GM18951 (cell line): Measurements from ENCODE around the gene BDKRB2.

Experiments
- POLR2A ChIP-seq: IDR thresholded peaks from 4 replicates; pipeline ENCODE4 v1.6.1; 2011; ENCODE audit warnings: mild to moderate bottlenecking; ENCODE audit not compliant: insufficient read length, insufficient read depth; ENCODE audit errors: extremely low read depth
- in situ Hi-C: fragments of 300-500 bp; cut with MboI; formaldehyde crosslinking; loops from one replicate; pipeline ENCODE4 v1.12.0; 2022; ENCODE audit warnings: low sequenced_read_pairs, mixed read lengths, inconsistent platforms; ENCODE audit not compliant: unreplicated experiment

BDKRB2 gene

DNA sequence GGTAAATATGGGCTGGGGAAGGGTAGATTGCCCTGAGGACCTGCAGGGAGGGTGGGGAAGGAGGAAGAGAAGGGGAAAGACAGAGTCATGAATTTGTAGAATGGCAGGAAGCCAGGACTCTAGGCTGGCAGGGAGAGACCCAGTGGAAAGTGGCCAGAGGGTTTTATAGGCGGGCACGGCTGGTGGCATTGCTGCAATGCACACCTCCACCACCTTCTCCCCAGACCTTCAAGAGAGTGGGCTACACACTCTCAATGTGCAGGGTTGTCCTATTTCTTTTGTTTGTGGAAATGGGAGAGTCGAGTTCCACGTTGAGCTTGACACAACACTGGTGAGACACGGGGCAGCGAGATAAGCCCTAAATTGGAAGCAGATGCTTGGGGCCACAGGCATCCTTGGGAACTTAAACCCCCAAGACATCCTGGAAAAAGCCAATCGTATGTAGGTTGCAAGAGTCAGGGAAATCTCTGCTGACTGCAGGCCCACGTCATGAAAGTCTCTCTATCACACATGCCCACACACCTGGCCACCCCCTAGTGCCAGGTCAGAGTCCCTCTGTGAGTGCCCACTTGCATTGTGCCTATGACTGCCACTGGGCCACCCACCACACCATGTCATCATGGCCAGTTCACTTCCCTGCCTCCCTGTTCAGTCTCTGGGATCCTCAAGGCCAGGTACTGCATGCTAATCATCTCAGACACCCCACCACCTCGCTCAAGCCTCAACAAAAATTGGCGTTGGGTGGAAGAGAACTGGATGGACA lies 38.0 kb upstream of the BDKRB2 start:
- no peak for TF ChIP-seq POLR2A
- in situ Hi-C loops: no loop called here

DNA sequence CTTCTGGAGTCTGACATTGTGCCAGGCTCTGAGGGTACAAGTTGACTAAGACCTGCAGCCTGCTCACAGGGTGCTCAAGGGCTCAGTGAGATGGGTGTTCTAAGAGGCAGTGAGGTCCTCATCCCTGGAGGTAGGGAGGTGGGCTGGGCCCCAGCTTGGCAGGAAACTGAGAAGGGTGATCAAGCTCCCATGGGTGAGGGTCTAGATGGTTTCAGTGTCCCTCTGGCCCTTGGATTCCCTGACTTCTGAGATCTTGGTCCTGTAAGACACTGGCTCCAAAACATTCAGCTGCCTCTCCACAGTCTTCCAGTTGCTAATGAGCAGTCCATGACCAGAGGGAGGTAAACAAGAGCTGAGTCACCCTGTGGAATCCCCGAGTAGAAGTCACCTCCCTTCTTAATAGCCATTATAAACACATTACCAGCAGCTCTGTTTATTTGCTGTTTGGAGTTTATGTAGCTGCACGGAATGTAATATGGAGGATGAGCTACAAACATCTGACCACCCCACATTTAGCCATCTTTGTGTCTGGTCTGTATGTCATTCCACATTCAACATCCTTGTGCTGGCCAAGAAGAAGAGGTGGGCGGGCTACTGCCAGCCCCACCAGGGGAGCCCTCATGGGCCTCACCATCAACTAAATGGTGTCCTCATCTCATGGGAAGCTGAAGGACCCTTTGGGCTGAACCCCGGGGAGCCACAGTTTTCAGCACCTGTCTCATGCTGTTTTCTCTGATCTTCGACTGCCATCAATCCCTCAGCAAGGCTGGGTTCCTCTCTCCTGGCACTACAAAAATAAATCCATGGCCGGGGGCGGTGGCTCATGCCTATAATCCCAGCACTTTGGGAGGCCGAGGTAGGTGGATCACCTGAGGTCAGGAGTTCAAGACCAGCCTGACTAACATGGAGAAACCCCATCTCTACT lies 37.2 kb upstream of the BDKRB2 start:
- in situ Hi-C loops: no loop called here
- TF ChIP-seq POLR2A: no peak

DNA sequence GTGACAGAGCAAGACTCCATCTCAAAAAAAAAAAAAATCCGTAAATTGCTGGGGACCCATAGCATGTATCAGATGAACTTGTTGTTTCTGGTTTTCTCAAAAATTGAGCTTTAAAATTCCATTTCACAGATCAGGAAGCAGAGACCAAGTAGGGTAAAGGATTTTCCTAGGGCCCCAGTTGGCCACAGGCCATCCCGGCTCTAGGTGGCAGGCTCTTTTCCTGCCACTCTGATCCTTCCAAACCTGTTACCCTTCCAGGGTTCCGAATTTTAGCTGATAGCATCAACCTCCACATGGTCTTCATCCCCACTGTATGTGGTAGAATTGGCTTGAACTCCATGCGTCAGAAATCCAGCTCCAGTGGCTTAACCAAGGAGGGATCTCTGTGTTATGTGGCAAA lies 36.1 kb upstream of the BDKRB2 start:
- no peak for TF ChIP-seq POLR2A

DNA sequence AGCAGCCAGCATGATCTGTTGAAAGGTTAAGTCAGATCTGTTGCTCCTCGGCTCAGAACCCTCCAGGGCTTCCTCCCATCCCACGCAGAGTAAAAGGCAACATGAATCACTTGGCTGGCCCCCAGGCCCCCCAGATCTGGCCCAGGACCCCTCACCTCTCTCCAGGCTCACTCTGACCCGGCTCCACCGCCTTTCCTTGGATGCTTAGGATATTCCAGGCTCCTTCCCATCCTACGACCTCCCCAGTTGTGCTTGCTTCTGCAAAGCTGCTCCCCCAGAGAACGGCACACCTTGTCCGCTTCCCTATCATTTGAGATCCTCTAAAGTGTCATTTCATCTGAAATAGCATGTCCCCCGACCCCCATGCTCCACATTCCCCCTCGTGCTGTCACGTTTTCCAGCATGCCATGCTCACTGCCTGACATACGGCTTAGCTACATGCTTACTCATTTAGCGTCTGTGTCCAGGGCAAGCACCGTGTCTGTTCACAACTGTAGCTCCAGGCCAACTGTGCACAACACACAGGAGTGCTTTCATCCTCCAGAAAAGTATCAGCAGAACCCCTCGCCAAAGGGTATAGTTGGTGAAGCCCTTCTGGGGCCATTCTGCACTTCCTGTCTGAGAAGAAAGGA lies 33.6 kb upstream of the BDKRB2 start:
- TF ChIP-seq POLR2A: no peak
- in situ Hi-C loops: no loop called here

More for the DNA sequence above, 36.1 kb upstream of the BDKRB2 start:
- in situ Hi-C loops: no loop called here

DNA sequence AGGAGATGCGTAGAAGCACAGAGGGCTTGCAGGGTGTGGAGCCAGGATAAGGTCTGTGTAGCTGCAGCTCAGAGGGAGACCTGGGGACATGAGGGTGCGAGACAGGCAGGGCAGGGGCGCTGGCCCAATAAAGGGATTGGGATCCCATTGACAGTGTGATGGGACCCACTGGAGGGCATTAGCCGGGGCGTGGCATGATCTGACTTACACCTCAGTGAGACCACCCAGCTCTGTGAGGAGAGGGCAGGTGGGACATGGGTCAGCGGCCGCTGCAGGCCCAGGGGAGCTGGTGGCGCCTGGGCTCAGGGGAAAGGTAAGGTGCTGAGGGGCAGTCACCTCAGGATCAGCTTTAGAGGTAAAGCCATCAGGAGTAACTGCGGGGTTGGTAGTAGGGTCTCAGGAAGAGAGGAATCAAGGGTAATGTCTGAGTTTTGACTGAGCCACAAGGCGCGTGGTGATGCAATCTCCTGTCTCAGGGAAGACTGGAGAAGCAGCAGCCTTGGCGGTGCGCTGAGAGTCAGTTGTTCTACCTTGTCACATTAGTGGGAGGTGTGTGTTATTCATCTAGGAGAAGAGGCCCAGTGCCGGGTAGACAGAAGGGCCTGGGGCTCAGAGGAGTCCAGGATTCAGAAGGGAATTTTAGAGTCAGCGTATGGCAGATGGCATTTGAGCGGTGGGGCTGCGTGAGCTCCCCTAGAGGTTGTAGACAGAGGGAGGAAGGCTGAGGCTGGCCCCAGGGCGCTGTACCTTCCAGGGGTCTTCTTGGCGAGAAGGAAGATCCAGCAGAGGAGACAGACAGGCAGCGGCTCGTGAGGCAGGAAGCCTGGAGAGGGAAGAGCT lies 30.8 kb upstream of the BDKRB2 start:
- in situ Hi-C loops: no loop called here
- TF ChIP-seq POLR2A: no peak

DNA sequence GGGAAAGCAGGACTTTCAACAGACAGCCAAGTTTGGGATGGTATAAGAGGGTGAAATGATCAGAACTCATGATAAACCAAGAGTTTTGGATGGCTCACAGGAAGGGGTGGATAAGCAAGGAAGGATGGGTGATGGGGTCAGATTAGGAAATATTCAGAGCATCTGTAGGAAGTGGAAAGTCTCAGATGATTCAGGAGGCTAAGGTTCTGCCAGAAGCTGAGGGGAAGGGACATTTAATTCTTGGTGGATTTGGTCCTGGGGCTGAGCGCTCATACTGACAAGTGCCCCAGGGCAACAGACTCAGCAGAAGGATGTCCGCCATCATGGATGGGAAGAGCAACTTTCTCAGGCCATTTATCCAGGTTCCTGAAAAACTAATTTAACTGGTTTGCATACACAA lies 28.4 kb upstream of the BDKRB2 start:
- in situ Hi-C loops: no loop called here
- no peak for TF ChIP-seq POLR2A

DNA sequence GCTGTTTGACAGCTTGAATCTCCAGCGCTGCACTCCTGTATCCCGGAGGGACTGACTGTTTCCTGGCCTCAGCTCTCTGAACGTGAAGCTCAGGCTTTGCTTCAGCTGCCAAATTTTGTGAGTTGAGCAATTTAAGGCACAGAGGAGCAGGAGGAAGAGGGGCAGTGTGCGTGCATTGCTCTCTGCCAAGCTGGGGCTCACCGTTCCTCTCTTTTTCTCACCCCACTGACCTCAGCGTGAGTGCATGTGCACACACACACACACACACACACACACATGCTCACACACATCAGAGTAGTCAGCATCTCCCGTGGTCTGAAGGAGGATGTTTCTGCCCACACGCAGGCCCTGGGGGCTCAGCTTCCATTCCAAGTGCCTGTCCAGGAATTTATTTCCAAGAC lies 27.8 kb upstream of the BDKRB2 start:
- in situ Hi-C loops: no loop called here
- TF ChIP-seq POLR2A: no peak

DNA sequence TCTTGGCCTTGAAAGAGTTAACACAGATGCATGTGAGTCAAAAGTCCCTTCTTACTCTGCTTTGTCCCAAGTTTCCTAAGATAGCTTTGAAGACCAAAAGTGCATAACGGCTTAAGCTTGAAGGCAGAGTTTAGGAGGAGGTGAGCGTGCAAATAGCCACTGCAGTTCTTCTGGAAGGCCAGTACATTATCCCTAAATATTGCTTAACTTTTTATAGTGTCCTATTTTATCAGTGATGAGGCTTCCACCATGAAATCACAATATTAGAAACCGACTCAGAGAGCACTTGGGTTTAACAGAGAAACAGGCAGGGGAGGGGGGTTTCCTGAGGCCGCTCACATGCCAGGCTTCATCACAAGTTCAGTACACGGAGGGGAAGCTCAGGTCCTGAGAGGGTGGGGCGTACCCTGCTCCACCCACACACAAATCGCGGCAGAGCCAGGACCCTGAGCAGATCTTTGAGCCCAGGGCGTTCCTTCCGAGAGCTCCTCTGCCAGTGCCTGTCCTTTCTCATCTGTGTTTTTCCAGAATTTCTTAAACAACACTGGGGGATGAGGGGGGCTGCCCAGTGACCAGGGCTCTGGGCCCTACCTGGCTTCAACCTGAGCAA lies 26.8 kb upstream of the BDKRB2 start:
- in situ Hi-C loops: no loop called here
- no peak for TF ChIP-seq POLR2A

DNA sequence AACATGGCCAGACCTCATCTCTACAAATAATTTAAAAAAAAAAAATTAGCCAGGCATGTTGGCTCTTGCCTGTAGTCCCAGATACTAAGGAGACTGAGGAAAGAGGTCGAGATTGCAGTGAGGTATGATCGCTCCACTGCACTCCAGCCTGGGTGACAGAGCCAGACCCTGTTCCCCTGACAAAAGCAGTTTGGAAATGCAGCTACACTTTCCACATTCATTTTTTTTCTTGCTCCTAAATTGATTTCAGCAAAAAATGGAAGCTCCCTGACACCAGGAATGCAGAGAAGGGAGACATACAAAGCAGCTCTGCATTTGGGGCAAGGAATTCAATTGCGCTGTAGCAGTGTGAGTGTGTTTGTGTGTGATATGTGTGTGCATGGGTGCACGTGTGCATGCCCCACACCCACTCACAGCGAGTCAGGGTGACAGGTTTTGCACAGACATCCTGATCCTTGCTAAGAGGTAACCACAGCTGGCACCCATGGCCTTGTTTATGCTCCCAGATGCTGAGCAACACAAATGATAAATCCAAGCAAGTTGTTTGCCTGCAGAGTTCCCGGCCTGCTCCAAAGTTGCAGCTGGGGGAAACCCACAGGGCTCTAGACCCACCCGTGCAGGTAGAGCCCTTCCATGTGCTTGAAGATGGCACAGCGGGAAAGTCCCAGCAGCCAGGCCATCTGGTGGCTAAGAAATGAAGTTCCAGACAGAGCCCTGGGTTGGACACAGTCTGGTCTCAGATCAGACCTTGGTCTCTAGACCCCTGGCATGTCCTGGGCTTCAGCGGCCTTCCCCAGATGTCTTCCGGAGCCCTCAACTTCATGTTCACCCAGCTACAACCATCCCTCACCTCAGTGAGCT lies 25.9 kb upstream of the BDKRB2 start:
- in situ Hi-C loops: no loop called here
- no peak for TF ChIP-seq POLR2A

DNA sequence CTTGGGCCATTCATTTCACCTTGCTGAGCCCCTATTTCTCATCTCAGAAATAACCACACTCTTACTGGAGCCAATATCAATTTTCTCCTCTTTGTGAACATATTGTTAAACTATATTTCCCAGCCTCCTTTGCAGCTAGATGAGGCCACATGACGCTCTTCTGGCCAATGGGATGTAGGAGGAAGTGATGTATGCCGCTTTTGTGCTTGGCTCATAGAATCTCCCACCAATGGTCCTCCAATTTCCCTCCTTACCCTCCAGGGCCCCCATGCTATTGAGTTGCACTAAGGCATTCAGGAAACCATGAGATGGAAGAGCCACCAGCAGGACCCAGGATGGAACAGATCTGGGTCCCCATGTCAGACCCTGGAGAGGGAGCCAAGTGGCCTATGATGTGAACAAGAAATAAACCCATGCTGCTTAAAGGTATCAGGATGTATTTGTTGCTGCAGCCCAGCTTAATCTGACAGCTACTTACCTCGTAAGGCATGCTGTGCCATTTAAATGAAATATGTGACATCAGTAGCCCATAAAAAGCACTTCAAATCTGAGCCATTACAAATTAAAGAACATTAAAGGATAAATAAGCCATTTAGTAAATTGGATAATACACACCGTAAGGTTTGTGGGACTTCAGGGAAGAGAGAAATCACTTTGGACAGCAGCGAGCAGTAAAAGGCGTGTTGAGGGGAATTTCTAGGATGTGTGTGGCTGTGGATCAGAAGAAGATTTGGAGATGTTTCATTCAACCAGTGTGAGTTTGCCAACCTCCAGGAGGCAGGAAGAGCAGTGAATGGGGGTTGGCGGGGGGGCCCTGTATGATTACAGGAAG lies 24.4 kb upstream of the BDKRB2 start:
- in situ Hi-C loops: no loop called here
- TF ChIP-seq POLR2A: no peak

DNA sequence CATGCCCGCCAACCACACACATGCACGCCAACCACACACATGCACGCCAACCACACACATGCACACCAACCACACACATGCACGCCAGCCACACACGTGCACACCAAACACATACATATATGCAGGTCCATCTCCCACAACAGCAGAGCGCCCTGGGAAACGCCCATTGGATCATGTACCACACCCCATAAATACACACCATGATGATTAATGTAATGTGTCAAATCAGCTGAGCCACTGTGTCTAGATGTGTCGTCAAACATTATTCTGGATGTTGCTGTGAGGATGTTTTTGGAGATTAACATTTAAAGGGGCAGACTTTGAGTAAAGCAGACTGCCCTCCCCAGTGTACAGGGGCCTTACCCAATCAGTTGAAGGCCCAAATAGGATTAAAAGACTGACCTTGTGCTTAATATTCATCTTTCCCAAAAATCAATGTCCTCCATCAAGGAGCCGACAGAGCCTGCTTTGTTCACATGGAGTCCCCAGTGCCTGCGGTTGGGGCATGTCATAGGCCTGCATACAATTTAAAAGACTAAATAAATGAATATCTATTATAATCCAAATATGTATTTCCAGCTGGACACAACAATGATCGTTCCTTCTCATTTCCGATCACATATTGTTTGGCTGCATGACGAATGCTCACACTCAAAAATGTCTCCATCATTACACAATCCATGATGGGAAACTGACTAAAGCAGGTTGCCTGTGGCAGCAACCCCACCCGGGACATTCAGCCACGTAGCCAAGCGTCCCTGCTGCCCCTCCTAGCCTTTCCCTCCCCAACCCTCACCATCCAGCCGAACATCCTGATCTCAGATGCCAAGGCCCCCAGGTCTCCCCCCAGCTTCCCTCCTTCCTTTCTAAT lies 23.2 kb upstream of the BDKRB2 start:
- no peak for TF ChIP-seq POLR2A
- in situ Hi-C loops: no loop called here
